ENCODE results near the gene PCBP2.

DNA sequence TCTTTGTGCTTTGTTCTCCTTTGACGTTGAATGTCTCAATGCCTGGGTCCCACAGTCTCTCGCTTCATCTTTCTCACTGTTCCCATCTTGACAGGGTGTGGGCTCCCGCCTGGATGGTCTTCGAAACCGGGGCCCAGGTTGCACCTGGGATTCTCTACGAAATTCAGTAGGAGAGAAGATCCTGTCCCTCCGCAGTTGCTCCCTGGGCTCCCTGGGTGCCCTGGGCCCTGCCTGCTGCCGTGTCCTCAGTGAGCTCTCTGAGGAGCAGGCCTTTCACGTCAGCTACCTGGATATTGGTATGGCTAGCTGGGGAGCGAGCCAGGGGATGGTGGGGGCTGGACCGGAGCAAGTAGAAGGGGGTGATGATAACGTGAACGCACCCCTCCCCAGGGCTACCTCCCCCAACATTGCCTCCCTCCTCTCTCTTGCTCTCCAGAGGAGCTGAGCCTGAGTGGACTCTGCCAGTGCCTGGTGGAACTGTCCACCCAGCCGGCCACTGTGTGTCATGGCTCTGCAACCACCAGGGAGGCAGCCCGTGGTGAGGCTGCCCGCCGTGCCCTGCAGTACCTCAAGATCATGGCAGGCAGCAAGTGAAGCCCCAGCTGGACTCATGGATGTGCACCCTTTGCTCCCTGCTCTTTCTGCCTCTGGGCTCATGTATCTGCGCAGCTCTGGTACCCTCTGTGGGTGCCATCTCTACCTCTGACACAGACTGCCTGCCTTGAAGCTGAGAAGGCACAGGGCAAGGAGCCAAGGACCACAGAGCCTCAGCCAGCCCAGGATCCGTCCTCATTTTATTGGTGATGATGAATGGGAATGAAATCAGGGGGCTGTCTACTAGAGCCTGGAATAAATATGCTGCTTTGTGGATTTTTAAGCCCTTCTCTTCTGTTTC is 53.9 kb downstream of the PCBP2 start:
- TF ChIP-seq POLR2A (IDR thresholded peaks at IDR 0.05): no peak
- TF ChIP-seq, protein P1, sequence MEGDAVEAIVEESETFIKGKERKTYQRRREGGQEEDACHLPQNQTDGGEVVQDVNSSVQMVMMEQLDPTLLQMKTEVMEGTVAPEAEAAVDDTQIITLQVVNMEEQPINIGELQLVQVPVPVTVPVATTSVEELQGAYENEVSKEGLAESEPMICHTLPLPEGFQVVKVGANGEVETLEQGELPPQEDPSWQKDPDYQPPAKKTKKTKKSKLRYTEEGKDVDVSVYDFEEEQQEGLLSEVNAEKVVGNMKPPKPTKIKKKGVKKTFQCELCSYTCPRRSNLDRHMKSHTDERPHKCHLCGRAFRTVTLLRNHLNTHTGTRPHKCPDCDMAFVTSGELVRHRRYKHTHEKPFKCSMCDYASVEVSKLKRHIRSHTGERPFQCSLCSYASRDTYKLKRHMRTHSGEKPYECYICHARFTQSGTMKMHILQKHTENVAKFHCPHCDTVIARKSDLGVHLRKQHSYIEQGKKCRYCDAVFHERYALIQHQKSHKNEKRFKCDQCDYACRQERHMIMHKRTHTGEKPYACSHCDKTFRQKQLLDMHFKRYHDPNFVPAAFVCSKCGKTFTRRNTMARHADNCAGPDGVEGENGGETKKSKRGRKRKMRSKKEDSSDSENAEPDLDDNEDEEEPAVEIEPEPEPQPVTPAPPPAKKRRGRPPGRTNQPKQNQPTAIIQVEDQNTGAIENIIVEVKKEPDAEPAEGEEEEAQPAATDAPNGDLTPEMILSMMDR (IDR thresholded peaks at IDR 0.05): no peak
